Right renal pelvis (tissue), 4 donors: ENCODE results near the gene GNG4. TPM values are rescaled to one million over a fixed set of nuclear protein-coding genes. Genes with fewer than 3 reads are reported as not detected.
"Not testable (repeated sequence)": the region's sequence is repeated elsewhere in the genome, so short reads cannot be mapped to it uniquely, and the experiment has no call there.

ENCODE experiments used
- DNase-seq, 4 donors: peaks; one replicate each; pipeline ENCODE4 v3.0.0-alpha.2; 2013; ENCODE audit warnings: low read depth in 4 of 4, low spot score in 3 of 4, missing footprints in 1 of 4
- polyA plus RNA-seq, 4 donors: library from polyadenylated mRNA; unstranded; fragments of 120-200 nt; gene quantifications; one replicate each; pipeline ENCODE4 v1.2.1, GENCODE V29; 2013; ENCODE audit not compliant: insufficient read length in 4 of 4

Gene GNG4
- polyA plus RNA-seq, 4 donors = 3.4 to 5.0 (median 4.6) TPM

- not testable (repeated sequence) for DNase-seq
Observed at GRCh38 chr1:235546369-235547155, 103.0 kb downstream of the GNG4 start.

GRCh38 chr1:235545292-235545930 is 104.2 kb downstream of the GNG4 start:
- peak; percentile 16 to 40 (median 22) for DNase-seq

- not testable (repeated sequence) for DNase-seq
Observed at GRCh38 chr1:235542845-235543244, 106.7 kb downstream of the GNG4 start.

- DNase-seq = no peak
Observed at GRCh38 chr1:235533476-235534168, 116.0 kb downstream of the GNG4 start.

GRCh38 chr1:235532360-235532759 is 117.2 kb downstream of the GNG4 start:
- DNase-seq = no peak

GRCh38 chr1:235527196-235527814 is 122.3 kb downstream of the GNG4 start:
- no peak for DNase-seq

GRCh38 chr1:235525314-235525713 is 124.3 kb downstream of the GNG4 start:
- DNase-seq = no peak

GRCh38 chr1:235516862-235517446 is 132.6 kb downstream of the GNG4 start:
- no peak for DNase-seq

- no peak for DNase-seq
Observed at GRCh38 chr1:235515844-235516512, 133.6 kb downstream of the GNG4 start.

GRCh38 chr1:235513495-235514366 is 135.9 kb downstream of the GNG4 start:
- peak; percentile 61 to 73 (median 72) for DNase-seq

GRCh38 chr1:235511470-235512240 is 137.9 kb downstream of the GNG4 start:
- DNase-seq = no peak

GRCh38 chr1:235510823-235511222 is 138.8 kb downstream of the GNG4 start:
- DNase-seq = no peak

- DNase-seq = no peak
Observed at GRCh38 chr1:235507623-235508022, 142.0 kb downstream of the GNG4 start.

- peak; percentile 98 to 99 (median 98) for DNase-seq
Observed at GRCh38 chr1:235504494-235505222, 144.9 kb downstream of the GNG4 start.

- no peak for DNase-seq
Observed at GRCh38 chr1:235504122-235504493, 145.5 kb downstream of the GNG4 start, which contains the start of gene B3GALNT2. B3GALNT2 (minus strand) TSS chr1:235504452; CDS start chr1:235504252, 200 bp downstream.

GRCh38 chr1:235503403-235504121 is 146.0 kb downstream of the GNG4 start:
- peak; percentile 36 to 67 (median 42) for DNase-seq
